ENCODE data around the gene IL5RA. TPM values are rescaled to one million over a fixed set of nuclear protein-coding genes. Genes with fewer than 3 reads are reported as not detected.
A peak's percentile ranks its signal among the peaks of the same experiment; 100 is the strongest.

Gene IL5RA
- polyA plus RNA-seq, 1 donor from 2014 or later: 2.8 TPM

DNA sequence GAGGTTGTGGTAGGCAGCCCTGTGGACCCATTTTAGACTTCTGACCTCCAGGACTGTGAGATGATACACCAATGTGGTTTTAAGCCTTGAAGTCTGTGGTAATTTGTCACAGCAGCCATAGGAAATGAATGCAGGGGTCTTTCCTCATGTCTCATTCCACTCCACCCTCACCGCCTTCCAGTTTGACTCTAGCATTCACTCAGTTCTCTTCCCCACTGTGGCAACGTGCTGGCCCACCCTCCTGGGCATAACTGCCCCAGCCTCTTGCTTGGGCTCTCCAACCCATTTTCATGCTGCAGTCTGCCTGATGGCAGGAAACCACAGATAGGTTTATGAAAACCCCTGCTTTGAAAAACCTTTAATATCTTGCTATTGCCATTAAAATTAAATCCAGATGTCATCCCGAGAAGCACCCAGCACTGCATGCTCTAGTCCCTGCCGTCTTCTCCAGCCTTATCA, 9.2 kb upstream of the IL5RA start:
- Mint-ChIP-seq H3K9me3 (no peaks in the 10 kb centered on the region), H3K27ac (no peak overlapping the region), H3K36me3 (peaks cover 1% of the 10 kb centered on the region), H3K4me1 (peaks cover 0 to 6% (median 0%) of the 10 kb centered on the region in 3 donors), H3K27me3 (no peaks in the 10 kb centered on the region), H3K4me3 (no peak overlapping the region)

DNA sequence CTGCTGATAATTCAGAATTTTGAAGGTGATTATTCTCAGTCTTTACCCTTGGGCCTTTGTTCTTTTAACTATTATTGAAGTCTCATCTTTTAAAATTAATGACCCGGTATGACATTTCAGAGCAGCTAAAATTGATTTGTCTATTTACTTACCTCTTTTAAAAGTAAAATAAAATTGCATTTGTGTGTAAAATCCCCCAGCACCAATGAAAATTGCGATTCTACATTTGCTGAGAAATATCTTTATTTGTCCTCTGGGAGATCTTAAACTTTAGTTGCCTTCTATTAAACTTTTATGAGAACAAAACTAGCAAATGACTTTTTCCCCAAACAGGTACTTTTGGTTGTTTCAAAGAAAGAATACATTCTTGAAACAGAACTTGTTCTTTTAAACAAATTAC, 7.5 kb upstream of the IL5RA start:
- H3K27me3 Mint-ChIP-seq: no peaks in the 10 kb centered on the region
- no peak overlapping the region for H3K27ac Mint-ChIP-seq
- no peak overlapping the region for H3K4me3 Mint-ChIP-seq
- peaks cover 1% of the 10 kb centered on the region for H3K36me3 Mint-ChIP-seq
- no peaks in the 10 kb centered on the region for H3K9me3 Mint-ChIP-seq
- peaks cover 0 to 6% (median 0%) of the 10 kb centered on the region in 3 donors for H3K4me1 Mint-ChIP-seq

DNA sequence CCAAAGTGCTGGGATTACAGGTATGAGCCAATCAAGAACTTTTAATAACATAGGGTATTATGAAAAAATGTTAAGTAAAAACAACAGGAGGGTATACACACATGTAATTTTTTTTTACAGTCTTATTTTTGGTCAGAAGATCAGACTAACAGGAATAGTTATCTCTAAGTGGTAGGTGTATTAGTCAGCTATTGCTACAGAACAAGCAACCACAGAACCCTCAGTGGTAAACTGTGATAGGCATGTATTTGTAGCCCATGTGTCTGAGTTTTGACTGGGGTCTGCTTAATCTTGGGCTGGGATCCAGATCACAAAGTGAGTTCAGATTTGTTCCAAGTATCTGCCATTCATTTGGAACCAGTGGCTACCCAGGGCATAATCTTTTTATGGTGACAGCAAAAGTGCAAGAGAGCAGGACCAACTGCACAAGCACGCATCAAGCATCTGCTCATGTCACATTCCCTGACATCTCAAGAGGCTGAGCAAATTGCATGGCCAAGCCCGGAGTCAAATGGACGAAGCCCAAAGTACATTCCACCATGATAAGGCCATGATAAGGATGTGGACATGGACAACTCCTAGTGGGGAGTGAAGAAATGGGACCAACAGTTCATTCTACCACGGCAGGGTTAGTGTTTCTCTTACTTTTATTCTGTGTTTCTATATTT, 3.0 kb upstream of the IL5RA start:
- H3K9me3 Mint-ChIP-seq: no peaks in the 10 kb centered on the region
- peaks cover 21 to 29% (median 24%) of the 10 kb centered on the region in 3 donors for H3K4me1 Mint-ChIP-seq
- H3K27me3 Mint-ChIP-seq: no peaks in the 10 kb centered on the region
- H3K36me3 Mint-ChIP-seq: no peaks in the 10 kb centered on the region
- H3K4me3 Mint-ChIP-seq: no peak overlapping the region
- no peak overlapping the region for H3K27ac Mint-ChIP-seq

DNA sequence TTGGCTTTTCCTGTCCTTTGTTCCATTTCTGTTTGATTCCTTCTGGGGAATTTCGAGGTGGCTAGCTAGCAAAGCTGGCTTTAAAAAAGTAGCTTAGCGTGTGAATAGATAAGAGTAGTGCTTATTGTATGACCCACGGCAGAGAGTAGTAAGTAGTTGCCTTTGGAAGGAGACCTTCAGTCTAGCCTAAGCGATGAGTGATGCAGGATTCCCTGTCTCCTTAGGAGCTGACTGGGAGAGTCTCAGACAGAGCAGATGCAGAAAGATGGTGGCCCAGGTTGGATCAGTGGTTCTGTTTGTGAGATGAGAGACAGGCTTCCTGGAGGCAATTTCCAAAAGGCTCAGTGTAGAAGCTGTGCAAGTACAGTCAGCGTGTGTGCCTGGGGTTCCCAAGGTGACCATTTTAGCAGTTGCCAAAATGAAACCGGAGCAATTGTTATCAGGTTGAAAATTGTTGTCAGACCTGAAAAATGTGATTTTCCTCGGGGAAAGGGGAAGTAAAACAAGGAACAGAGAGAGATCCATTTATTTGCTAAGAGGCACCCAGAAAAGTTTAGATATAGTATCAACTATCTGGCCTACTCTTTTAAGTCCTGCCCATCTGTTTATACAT, 681 bp upstream of the IL5RA start:
- Mint-ChIP-seq H3K9me3 (no peaks in the 10 kb centered on the region), H3K27me3 (no peaks in the 10 kb centered on the region), H3K36me3 (no peaks in the 10 kb centered on the region), H3K27ac (peak overlapping the region; percentile 91 to 99 (median 93)), H3K4me1 (peaks cover 25 to 34% (median 30%) of the 10 kb centered on the region in 3 donors), H3K4me3 (peak overlapping the region; percentile 82 to 93 (median 86))

DNA sequence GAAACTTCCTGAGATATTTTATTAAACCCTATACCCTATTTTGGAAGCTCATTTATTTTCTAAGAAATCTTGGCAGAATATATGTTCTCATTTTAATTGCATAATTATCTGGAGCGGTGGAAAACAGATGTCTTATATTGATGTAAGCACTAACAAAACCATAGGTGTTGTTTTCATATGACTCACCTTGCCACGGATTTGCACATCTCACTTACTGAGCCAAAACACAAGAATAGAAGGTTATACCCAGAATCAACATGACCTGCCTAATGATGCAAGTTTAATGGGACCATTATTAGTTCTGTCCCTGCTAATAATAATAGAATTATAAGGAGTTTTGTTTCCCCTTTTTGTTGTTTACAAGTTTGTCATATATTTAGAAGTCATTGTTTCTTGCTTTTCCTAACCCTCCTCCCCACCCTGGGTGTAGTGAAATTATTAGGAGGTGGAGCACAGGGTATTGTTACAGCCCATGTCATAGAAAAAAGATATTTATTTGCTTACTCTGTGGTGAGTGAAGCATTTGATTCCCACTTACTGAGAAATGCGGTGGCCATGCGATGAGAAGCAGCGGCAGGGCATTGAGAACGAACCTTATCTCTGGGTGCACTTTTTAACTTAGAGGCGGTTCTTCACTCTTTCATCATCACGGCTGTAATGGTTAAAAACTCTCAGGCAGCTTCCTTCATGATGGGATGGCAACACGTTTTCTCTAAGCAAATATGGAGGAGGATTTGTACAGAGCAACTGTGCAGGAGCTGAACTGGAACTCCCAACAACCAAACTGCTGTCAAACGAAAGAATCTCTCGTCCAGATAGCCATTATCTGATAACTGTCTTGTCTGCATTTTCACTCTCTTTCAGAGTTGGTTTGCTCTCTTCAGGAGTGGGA, 521 bp downstream of the IL5RA start:
- no peaks in the 10 kb centered on the region for H3K9me3 Mint-ChIP-seq
- H3K4me3 Mint-ChIP-seq: peak overlapping the region; percentile 82 to 93 (median 86)
- no peaks in the 10 kb centered on the region for H3K36me3 Mint-ChIP-seq
- peaks cover 3% of the 10 kb centered on the region for H3K27me3 Mint-ChIP-seq
- H3K27ac Mint-ChIP-seq: peak overlapping the region; percentile 91 to 99 (median 93)
- peaks cover 34 to 41% (median 38%) of the 10 kb centered on the region in 3 donors for H3K4me1 Mint-ChIP-seq

DNA sequence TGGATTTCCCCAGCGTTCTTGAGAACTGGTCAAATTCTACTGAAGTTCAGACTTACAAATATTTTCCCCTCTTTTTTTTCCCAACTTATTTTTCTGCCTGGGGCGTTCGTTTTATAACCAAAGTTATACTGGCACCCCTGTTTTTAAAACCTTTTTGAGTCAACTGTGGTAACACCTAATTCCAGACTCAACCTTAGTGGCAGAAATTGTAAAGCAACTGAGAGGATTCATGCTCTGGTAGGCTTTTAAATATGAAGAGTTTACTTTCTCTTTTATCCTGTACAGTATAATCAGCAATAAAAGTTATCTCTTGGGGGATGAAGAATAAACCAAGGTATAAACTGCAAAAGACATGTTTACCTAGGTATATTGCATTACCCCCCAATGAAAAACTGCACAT, 2.3 kb downstream of the IL5RA start:
- Mint-ChIP-seq H3K9me3 (no peaks in the 10 kb centered on the region), H3K36me3 (no peaks in the 10 kb centered on the region), H3K27ac (peak overlapping the region in 2 of 3 donors; percentile 14 to 60), H3K27me3 (peaks cover 3% of the 10 kb centered on the region), H3K4me1 (peaks cover 34 to 41% (median 38%) of the 10 kb centered on the region in 3 donors), H3K4me3 (peak overlapping the region in 3 of 4 donors; percentile 15 to 53 (median 44))

DNA sequence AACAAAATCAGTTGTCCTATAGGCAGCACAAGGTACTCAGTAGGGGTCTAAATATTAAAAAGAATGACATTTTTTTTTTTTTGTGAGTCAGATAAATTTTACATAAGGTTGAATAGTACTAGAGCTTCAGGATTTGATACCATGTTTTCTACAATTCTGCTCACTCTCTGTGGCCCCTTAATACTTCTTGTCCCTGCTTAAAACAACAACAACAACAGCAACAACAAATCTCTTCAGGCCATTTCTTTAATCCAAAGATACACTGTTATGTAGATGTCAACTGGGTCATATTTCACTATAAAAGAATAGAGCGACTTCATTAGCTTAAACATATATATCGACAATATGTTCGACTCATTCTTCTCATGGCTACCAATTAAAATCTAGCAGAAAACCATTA, 3.0 kb downstream of the IL5RA start:
- Mint-ChIP-seq H3K27ac (peak overlapping the region in 1 of 3 donors; percentile 60), H3K9me3 (no peaks in the 10 kb centered on the region), H3K36me3 (no peaks in the 10 kb centered on the region), H3K4me1 (peaks cover 34 to 45% (median 41%) of the 10 kb centered on the region in 3 donors), H3K4me3 (peak overlapping the region in 2 of 4 donors; percentile 53 to 55), H3K27me3 (peaks cover 4% of the 10 kb centered on the region)

DNA sequence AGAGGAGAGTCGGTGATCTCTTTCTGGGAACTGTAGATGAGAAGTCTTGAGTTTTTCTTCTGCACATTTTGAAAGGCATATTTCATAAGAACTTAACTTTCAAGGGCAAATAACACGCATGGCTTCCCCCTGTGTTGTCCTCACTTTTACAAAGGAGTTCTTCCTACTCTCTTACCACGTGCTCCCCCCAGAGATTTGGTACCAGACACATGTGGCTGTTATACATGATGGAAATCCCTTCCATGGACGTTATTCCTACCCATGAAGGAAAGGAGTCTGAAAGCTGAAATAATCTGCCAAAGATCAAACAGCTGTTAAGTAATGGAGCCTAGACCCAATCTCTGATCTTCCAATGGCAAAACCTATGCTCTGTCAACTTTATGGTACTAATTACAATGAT, 4.4 kb downstream of the IL5RA start:
- H3K27me3 Mint-ChIP-seq: peaks cover 4% of the 10 kb centered on the region
- peak overlapping the region in 1 of 3 donors; percentile 11 for H3K27ac Mint-ChIP-seq
- H3K4me3 Mint-ChIP-seq: peak overlapping the region in 3 of 4 donors; percentile 2 to 32 (median 6)
- peaks cover 30 to 48% (median 41%) of the 10 kb centered on the region in 3 donors for H3K4me1 Mint-ChIP-seq
- H3K9me3 Mint-ChIP-seq: no peaks in the 10 kb centered on the region
- H3K36me3 Mint-ChIP-seq: no peaks in the 10 kb centered on the region

DNA sequence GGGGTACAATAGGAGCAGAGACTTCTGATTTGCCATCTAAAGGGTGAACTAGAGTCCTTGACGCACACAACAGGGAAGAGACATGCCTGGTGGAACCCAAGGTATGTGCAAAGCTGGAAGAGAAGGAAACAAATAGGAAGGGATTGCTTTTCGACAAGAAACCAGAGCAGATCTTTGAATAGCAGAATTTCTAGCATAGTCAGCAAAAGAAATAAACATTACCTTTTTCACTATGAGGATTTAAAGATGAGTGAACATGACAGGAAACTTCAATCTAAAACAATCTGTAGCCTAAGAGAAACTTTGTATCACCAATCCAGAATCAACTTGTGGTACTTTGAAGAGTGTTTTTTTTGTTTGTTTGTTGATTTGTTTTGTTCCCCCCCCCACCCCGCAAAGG, 4.9 kb downstream of the IL5RA start:
- Mint-ChIP-seq H3K27ac (peak overlapping the region in 1 of 3 donors; percentile 20), H3K4me1 (peaks cover 24 to 42% (median 36%) of the 10 kb centered on the region in 3 donors), H3K27me3 (peaks cover 4% of the 10 kb centered on the region), H3K9me3 (no peaks in the 10 kb centered on the region), H3K36me3 (no peaks in the 10 kb centered on the region), H3K4me3 (peak overlapping the region in 2 of 4 donors; percentile 2 to 6)

DNA sequence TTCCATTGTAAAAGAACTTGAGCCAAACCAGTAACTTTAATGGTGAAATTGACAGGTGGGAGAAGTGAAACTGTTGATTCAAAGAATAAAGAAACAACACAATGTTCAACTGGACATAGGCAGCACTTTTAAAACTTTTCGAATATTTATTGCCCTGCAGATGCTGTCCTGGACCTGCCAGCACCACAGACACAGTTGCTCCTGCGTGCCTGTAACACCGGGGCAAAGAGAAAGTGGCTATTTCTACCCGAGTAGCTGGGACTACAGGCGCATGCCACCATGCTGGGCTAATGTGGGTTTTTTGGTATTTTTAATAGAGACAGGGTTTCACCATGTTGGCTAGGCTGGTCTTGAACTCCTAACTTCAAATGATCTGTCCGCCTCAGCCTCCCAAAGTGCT, 7.4 kb downstream of the IL5RA start:
- peak overlapping the region in 1 of 4 donors; percentile 2 for H3K4me3 Mint-ChIP-seq
- peaks cover 3% of the 10 kb centered on the region for H3K36me3 Mint-ChIP-seq
- peaks cover 16 to 38% (median 28%) of the 10 kb centered on the region in 3 donors for H3K4me1 Mint-ChIP-seq

DNA sequence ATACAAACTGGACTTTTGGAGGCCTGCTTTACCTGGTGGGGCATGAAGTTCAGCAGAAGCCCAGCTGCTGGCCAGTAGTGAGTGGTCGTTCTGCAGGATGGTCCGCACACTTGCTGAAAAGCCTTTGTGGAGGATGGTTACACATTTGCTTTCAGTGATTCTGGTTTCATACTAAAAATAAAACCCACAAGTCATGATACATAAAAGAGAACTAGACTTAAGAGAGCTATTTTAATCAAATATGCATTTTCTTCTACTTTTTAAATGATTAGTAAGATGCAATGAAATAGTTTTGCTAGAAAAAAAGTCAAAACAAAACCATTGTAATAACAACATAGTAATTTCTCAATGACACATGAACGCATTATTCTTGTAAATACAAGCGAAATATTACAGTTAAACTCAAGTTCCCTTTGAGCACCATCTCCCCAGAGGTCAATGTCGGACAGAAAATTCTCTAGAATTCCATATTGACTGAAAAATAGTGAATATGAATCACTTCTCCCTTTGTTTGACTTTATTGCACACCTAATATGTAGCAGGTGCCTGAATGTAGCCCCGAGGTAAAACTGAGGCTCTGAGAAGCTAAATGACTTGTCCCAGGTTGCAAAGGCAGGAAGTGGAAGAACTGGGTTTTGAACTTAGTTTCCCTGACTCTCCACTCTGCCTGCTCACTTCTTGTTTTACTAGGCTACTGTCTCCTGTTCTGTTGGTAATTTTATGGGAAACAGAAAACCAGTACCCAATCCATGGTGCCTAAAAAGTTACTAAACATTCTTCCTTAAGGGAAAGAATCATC, 8.3 kb downstream of the IL5RA start:
- peak overlapping the region in 1 of 3 donors; percentile 45 for H3K27ac Mint-ChIP-seq
- H3K9me3 Mint-ChIP-seq: no peaks in the 10 kb centered on the region
- H3K36me3 Mint-ChIP-seq: peaks cover 3% of the 10 kb centered on the region
- peaks cover 6% of the 10 kb centered on the region for H3K27me3 Mint-ChIP-seq
- H3K4me1 Mint-ChIP-seq: peaks cover 15 to 41% (median 27%) of the 10 kb centered on the region in 3 donors
- H3K4me3 Mint-ChIP-seq: peak overlapping the region in 1 of 4 donors; percentile 30

More for the DNA sequence above, 7.4 kb downstream of the IL5RA start:
- H3K27me3 Mint-ChIP-seq: peaks cover 4% of the 10 kb centered on the region
- H3K9me3 Mint-ChIP-seq: no peaks in the 10 kb centered on the region
- H3K27ac Mint-ChIP-seq: no peak overlapping the region

DNA sequence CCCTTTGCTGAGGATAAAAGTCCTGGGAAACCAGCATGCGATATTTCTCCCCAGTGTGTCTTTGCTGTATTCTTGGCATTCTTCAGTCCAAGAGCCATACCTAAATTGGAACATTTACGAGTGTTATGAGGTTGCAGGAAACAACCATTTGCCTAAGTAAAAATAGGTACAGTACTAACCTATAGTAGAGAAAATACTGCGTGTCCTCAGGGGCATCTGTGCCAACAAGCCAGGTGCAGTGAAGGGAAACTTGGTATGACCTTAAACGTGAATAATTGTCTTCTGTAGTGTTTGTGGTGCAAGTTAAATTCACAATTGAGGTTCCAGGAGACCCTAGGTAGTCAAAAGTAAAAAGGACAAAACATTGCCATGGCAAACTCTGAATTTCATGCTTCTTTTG, 12.2 kb downstream of the IL5RA start:
- peaks cover 5% of the 10 kb centered on the region for H3K27me3 Mint-ChIP-seq
- H3K9me3 Mint-ChIP-seq: no peaks in the 10 kb centered on the region
- peaks cover 6 to 37% (median 22%) of the 10 kb centered on the region in 3 donors for H3K4me1 Mint-ChIP-seq
- H3K27ac Mint-ChIP-seq: no peak overlapping the region
- H3K4me3 Mint-ChIP-seq: peak overlapping the region in 2 of 4 donors; percentile 49 to 82
- peaks cover 3% of the 10 kb centered on the region for H3K36me3 Mint-ChIP-seq

DNA sequence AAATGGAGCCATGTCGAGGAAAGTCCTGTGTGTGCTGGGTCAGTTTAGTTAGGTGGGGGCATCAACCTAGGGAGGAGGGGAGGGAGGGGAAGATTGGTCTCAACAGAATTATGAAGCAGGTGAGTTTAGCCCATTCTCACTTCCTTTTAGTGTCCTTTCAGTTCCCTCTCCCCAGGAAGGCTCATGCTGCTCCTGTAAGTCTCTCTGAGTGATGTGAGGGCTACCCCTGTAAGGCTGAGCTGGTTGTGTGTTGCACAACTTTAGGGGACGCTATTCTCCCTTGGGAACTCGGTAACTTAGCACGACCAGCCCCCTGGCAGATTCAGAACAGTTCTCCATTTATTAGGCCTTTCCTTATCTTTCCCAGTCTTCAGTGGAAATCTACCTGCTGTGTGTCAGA, 21.2 kb downstream of the IL5RA start:
- peak overlapping the region in 2 of 4 donors; percentile 13 to 82 for H3K4me3 Mint-ChIP-seq
- H3K27me3 Mint-ChIP-seq: peaks cover 4% of the 10 kb centered on the region
- peaks cover 3% of the 10 kb centered on the region for H3K36me3 Mint-ChIP-seq
- peaks cover 20 to 23% (median 23%) of the 10 kb centered on the region in 3 donors for H3K4me1 Mint-ChIP-seq
- H3K9me3 Mint-ChIP-seq: no peaks in the 10 kb centered on the region
- peak overlapping the region in 1 of 3 donors; percentile 85 for H3K27ac Mint-ChIP-seq

Measured in IgD-negative memory B cell (primary cell).